ENCODE data around the gene CES5A.

- TF ChIP-seq CTCF (IDR thresholded peaks at IDR 0.05; ENCODE audit: low read length): no peak
- TF ChIP-seq EZH2 (IDR thresholded peaks at IDR 0.05; ENCODE audit: borderline replicate concordance, low read length): no peak
Measured at GRCh38 chr16:55810451-55810961, 64.7 kb downstream of the CES5A start.
